ENCODE data around the gene MTFP1.

DNA sequence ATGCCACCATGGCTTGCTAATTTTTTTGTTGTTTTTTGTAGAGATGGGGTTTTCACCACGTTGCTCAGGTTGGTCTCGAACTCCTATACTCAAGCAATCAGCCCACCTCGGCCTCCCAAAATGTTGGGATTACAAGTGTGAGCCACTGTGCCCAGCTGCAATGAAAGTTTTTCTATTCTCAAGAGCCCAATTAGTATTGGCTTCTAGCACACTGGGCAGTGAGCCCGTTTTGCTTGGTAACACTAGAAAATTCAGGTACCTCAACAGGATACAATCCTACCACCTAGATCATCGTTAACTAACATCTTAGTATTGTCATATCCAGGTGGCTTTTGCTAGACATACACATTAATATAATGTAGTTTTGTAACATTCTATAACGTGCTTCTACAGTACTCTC is 27.3 kb downstream of the MTFP1 start:
- TF ChIP-seq, protein P1, sequence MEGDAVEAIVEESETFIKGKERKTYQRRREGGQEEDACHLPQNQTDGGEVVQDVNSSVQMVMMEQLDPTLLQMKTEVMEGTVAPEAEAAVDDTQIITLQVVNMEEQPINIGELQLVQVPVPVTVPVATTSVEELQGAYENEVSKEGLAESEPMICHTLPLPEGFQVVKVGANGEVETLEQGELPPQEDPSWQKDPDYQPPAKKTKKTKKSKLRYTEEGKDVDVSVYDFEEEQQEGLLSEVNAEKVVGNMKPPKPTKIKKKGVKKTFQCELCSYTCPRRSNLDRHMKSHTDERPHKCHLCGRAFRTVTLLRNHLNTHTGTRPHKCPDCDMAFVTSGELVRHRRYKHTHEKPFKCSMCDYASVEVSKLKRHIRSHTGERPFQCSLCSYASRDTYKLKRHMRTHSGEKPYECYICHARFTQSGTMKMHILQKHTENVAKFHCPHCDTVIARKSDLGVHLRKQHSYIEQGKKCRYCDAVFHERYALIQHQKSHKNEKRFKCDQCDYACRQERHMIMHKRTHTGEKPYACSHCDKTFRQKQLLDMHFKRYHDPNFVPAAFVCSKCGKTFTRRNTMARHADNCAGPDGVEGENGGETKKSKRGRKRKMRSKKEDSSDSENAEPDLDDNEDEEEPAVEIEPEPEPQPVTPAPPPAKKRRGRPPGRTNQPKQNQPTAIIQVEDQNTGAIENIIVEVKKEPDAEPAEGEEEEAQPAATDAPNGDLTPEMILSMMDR (IDR thresholded peaks at IDR 0.05), result no peak
- no peak for TF ChIP-seq ZFX (IDR thresholded peaks at IDR 0.05; ENCODE audit: borderline replicate concordance)

All from 22Rv1 (cell line).